ENCODE results near the gene NKAIN2.
"Not testable (repeated sequence)": the region's sequence is repeated elsewhere in the genome, so short reads cannot be mapped to it uniquely, and the experiment has no call there.

The NKAIN2 gene

DNA sequence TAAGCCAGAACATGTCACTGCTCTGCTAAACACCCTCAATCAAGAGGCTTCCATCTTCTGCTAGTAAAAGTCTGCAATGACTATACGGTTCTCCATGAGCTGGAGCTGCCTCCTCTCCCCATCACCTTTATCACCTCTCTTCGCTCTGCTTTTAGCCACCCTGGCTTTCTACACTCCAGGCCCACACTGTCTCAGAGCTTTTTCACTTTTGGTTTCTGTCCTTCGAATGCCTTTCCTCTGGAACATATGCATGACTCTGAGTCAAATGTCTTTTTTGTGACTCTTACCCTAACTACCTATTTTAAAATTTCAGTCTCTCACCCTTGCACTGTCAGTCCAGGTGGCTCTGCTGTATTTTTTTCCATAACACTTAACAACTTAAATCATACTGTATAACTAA lies 633.1 kb downstream of the NKAIN2 start:
- no peak for DNase-seq (ENCODE audit: low read depth in 2 of 2)

GRCh38 chr6:124438546-124439065 lies 634.9 kb downstream of the NKAIN2 start:
- no peak for DNase-seq (ENCODE audit: low read depth in 2 of 2)

- DNase-seq (ENCODE audit: low read depth in 2 of 2): no peak
Measured at GRCh38 chr6:124441450-124441849, 637.8 kb downstream of the NKAIN2 start.

- DNase-seq (ENCODE audit: low read depth in 2 of 2): no peak
Measured at GRCh38 chr6:124443541-124443940, 639.9 kb downstream of the NKAIN2 start.

- no peak for DNase-seq (ENCODE audit: low read depth in 2 of 2)
Measured at GRCh38 chr6:124445581-124445980, 641.9 kb downstream of the NKAIN2 start.

DNA sequence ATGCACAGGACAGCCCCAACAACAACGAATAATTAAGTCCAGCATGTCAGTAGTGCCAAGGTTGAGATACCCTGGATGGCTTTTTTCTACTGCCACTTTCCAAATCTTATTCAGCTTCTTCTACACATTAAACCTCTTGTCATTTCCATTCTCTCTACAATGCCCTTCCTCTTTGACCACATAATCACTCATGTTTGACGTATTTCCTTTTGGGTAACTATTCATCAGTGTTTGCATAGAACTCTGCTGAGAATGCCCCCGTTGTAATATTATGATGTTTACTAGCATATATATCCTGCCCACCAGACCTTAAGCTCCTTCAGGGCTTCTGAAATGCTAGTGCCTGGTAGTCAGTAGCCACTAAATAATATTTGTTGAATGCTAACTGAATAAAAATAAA lies 643.3 kb downstream of the NKAIN2 start:
- no peak for DNase-seq (ENCODE audit: low read depth in 2 of 2)

DNA sequence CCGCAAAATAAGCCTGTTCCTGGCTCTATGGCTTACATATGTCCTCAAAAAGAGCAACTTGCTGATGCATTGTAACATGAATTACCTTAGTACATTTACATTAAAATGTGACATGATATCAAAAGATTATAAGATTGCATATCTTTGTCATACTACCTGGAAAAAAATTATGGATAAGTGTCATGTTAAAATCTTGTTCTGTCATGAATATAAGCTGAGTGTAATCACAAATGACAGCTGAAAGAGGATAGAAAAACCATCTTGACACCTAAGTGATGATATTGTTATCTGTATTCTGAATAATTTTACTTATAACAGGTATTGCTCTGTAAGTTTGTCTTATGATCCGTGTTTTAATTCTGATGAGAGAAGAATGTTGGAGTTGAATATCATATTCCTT lies 655.6 kb downstream of the NKAIN2 start:
- no peak for DNase-seq (ENCODE audit: low read depth in 2 of 2)

DNA sequence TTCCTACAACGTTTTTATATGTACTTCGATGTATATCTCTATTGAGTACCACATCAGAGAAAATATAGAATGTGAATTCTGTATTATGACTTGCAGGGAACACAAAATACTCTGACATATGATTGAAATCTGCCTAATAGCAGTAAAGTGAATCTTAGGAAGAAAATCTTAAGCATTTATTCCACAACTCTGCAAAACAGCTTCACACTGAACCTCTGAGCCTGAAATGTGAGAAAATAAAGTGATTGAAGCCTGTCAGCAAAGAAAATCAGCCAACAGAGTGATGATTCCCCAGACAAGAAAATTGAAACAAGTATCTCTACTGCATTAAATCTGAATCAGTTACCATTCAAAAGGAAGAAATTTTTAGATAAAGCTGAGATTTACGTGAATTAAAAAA lies 659.1 kb downstream of the NKAIN2 start:
- no peak for DNase-seq (ENCODE audit: low read depth in 2 of 2)

DNA sequence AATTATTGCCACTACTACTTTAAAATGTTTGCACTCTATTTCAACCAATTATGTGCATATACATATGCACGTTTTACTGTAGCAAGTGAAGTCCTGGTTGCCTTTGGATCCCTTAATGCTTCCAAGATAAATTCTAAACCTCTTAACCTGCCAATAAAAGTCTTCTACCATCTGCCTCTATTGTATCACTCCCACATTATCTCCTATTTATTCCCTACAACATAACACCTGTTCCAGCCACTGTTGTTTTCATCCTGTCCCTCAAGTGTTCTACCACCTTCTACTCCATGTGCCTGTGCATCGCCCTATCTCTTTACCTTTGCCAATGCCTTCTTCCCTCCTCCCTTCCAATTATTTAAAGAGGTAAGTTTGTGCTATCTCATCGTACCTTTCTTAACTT lies 659.6 kb downstream of the NKAIN2 start:
- DNase-seq (ENCODE audit: low read depth in 2 of 2): no peak

DNA sequence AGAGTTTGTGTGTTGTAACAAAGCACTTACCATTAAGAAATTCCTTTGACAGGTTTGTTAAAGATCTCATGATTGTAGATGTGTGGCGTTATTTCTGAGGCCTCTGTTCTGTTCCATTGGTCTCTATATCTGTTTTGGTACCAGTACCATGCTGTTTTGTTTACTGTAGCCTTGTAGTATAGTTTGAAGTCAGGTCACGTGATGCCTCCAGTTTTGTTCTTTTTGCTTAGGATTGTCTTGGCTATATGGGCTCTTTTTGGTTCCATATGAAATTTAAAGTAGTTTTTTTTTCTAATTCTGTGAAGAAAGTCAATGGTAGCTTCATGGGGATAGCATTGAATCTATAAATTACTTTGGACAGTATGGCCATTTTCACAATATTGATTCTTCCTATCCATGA lies 660.9 kb downstream of the NKAIN2 start:
- DNase-seq (ENCODE audit: low read depth in 2 of 2): not testable (repeated sequence)

GRCh38 chr6:124466949-124467348 lies 663.3 kb downstream of the NKAIN2 start:
- DNase-seq (ENCODE audit: low read depth in 2 of 2): no peak

GRCh38 chr6:124467366-124467765 lies 663.7 kb downstream of the NKAIN2 start:
- DNase-seq (ENCODE audit: low read depth in 2 of 2): no peak

- no peak for DNase-seq (ENCODE audit: low read depth in 2 of 2)
Measured at GRCh38 chr6:124470803-124471202, 667.1 kb downstream of the NKAIN2 start.

DNA sequence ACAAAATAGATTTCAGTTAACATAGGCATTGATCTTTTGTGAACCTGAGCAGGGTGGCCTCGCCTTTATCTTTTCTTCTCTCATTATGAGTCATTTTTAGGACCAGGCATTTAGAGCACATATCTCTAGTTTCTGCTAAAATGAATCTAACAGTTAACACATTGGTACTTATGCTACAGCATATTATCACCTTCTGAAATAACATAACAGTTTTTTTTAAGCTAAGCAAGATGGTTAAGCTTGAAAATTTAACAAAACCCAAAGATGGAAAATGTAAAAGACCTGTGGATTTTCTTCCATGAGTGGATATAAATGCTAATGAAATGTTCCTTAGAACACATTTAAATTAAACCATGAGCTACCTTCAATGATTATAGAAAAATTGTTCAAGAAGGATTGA lies 671.5 kb downstream of the NKAIN2 start:
- no peak for DNase-seq (ENCODE audit: low read depth in 2 of 2)

- DNase-seq (ENCODE audit: low read depth in 2 of 2): no peak
Measured at GRCh38 chr6:124478906-124479305, 675.2 kb downstream of the NKAIN2 start.

- DNase-seq (ENCODE audit: low read depth in 2 of 2): no peak
Measured at GRCh38 chr6:124479991-124480430, 676.3 kb downstream of the NKAIN2 start.

DNA sequence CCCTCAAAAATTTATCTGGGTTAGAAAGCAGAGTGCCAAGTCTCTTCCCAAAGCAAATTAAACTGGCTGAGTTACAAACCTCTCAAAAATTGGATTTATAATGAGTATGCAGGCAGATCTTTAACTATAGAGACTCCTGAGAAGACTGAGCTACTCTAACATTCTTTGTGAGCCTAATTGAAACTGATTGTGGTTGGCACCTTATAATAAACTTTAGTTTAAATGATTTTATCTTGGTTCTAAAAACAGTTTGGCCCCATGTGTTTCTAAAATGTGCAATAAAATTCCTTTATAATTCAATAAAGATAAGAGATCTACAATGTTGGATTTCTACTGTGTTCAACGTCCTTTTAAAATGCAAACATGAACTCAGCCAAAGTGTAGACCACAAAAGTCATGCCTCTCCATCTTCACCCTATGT lies 678.4 kb downstream of the NKAIN2 start:
- DNase-seq (ENCODE audit: low read depth in 2 of 2): no peak

DNA sequence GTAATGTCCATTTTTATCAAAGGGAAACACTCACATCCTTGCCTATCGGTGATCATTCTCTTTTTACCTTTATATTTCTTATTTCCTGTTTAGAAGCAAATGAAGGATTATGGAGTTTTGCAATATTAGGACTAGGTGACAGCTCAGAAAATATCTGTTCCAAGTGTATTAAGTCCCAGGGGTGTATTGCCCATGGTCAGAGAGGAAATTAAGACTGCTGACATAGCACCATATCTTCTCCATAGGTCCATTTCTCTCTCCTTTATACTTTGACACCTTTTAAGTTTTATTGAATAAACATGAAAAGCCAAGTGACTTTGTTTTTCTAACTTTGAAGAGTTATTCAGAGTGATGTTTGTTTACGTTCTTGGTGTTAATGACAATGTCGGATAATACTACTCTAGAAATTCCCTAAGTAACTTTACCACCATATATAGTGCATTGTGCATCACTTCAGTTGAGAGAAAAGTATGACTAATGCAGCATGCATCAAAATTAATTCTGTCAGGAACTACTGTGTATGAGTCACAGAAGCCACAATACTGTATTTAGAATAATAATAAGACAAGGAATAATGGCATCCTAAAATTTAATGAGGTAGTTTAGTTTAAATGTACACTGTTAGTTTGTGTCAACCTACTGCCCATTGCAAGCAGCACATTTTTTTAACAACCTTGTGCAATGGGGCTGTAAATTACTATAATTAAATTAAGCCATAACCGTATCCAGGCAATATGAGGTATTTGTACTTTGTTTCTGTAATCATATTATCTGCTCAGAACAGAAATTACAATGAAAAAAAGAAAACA lies 684.2 kb downstream of the NKAIN2 start:
- no peak for DNase-seq (ENCODE audit: low read depth in 2 of 2)

- no peak for DNase-seq (ENCODE audit: low read depth in 2 of 2)
Measured at GRCh38 chr6:124490122-124490521, 686.5 kb downstream of the NKAIN2 start.

DNA sequence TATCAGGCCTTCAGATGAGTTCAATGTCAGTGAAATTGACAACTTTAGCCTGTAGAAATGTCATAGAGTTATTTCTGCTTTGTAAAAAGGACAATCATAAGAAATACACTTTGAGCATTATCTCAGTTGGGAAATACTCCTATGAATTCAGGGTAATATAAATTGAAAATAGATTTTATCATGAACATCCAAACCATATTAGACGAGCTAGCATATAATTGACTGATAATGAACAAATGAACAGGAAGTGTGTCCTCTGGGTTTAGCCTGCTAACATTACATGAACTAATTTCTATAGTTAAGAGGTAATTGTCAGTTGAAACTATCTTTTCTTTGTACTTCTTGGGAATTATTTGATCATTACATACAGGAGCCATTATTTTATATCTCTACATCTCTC lies 689.6 kb downstream of the NKAIN2 start:
- no peak for DNase-seq (ENCODE audit: low read depth in 2 of 2)

DNA sequence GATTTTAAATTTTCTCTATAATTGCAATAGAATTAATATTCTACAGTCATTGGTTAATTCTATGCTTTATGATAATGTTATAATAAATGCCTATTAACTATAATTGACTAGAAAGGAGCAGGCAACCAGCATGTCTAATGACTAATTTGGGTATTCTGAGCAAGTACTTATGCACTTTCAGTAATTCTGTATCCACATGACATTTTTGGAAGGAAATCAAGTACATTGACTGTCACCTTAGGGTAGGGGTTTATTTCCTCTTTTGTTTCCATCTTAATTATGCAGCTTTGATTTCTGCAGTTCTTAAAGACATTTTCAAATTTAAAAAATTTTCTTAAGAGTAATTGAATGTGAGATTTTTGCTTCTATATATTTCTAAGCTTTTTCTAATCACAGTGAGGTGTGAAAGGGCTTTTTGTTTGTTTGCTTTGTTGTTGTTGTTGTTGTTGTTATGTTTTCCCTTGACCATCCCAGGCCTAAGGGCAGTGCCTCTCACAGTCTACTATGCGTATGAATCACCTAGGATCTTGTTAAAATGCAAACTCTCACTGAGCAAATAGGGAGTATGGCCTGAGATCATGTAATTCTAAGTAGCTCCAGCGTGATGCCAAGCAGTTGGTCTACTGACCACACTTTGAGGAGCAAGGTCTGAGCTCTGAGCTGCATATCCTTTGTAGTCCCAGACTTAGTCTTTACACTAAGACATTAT lies 691.4 kb downstream of the NKAIN2 start:
- DNase-seq (ENCODE audit: low read depth in 2 of 2): no peak

GRCh38 chr6:124495665-124496190 lies 692.1 kb downstream of the NKAIN2 start:
- DNase-seq (ENCODE audit: low read depth in 2 of 2): no peak

- DNase-seq (ENCODE audit: low read depth in 2 of 2): no peak
Measured at GRCh38 chr6:124496334-124496733, 692.7 kb downstream of the NKAIN2 start.

All from stimulated activated CD4-positive, alpha-beta T cell treated with anti-CD3 and anti-CD28 coated beads, Interleukin-4, amount 100 ng/mL, for 48 hours (primary cell).